GF-D8 (cell line): Measurements from ENCODE around the gene SQSTM1.

Experiments used
- DNase-seq: peaks from one replicate; lab custom pipeline; 2025; lab: John Stamatoyannopoulos, UW

The SQSTM1 gene

DNA sequence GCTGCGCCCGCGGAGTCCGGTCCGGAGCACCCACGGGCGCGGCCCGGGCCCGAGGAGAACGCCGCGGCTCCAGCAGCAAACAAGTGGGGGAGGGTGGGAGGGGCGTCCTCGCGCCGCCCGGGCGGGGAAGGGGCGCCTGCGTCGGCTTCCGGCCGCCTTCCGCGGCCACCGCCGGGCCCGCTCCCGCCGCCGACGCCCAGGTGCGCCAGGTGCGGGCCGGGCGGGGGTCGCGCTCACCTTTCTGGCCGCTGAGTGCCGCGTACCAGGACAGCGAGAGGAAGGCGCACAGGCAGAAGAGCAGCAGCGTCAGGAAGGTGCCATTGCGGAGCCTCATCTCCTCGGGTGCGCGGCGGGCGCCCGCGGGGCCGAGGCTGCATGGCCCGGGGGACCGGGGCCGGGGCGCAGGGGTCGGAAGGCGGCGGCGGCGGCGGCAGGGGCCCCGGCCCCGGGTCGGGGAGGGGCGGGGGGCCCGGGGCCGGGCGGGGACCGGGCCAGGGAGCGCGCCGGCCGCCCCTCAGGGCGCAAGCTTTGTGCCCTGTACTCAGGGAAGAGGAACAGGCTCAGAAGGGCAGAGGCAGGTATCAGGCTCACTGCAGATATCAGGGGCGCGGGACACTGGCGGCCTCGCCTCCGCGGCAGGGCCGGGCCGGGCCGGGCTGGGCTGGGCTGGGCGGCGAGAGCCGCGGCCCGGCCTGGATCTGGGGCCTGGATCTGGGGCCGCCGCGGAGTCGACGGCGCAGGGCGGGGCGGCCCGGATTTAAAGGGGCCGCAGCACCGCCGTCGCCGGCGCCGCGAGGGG, 14.3 kb upstream of the SQSTM1 start, which contains the start of gene MGAT4B:
Gene MGAT4B (minus strand): TSS at position 617 of the 799 bp plus-strand sequence. CDS start 283 bp downstream, at position 334.
- peak; percentile 13 for DNase-seq

DNA sequence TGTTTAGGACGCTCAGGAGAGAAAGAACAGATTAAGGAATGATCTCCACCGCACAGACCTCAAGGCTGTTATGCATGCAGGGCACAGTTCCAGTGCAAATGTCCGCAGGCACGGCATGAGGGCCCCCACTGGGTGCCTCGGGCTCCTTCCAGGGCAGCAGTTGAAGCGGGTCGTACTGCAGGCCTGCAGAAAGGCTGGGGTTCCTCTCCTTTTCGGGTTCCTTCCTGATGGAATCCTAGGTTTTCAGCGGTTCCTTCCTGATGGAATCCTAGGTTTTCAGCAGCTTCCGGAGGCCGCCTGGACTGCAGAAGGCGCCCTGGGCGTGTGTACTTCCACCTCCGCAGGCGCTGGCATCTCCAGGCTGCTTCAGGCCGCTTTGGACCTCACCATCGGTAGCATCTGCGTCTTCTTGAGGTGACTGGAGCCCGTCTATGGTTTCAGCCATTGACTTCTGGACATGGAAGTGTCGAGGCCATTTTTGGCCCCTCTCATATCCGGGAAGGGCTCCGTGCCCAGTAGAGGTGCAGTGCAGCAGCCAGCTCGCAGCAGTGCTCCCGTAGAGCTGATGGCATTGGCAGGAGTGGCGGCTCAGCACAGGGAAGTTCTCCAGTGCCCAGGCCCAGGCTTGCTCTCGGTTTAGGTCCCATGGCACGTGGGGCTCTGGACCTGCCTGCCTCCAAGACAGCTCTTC, 8.4 kb upstream of the SQSTM1 start:
- no peak for DNase-seq

DNA sequence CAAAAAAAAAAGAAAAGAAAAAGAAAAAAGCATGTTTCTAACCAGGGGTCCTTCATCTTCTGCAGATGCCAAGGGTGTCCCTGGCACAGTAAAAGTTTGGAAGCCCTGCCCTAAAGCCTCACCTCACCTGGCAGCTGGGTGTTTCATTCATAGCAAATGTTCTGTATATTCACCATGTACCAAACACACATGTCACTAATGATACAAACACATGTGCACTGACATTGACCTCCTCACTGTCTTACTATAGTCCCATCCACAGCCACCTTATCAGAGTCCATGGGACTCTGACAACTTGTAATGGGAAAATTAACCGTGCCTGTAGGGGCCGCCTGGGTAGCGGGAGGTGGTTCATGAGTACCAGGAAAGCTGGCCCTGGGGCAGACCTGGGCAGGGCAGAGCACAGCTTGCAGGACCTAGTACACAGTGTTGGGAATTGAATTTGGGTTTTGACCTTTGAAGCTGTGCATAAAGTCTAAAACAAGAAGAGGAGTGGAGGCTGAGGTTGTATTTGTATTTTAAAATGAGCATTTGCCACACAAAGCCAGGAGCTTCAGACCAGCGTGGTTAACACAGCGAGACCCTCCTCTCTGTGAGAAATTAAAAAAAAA, 7.6 kb upstream of the SQSTM1 start:
- DNase-seq, result no peak

DNA sequence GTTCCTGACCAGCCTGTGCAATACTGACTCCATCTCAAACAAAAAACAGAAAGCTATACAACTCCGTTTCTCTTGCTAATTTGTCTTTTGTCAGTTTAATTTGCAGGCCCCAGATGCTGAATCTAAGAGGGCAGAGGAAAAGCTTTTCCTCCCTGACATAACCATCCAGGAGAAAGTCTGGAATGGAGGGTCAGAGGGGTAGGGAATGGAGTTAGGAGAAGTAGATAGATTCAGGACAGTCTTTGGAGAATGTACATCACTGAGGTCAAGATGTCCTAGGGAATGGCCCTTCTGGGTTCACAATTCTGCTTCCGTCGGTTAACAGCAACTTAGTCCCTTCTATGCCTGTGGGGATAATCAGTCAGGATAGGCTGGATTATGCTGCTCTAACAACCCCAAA, 6.6 kb upstream of the SQSTM1 start:
- DNase-seq, result no peak

DNA sequence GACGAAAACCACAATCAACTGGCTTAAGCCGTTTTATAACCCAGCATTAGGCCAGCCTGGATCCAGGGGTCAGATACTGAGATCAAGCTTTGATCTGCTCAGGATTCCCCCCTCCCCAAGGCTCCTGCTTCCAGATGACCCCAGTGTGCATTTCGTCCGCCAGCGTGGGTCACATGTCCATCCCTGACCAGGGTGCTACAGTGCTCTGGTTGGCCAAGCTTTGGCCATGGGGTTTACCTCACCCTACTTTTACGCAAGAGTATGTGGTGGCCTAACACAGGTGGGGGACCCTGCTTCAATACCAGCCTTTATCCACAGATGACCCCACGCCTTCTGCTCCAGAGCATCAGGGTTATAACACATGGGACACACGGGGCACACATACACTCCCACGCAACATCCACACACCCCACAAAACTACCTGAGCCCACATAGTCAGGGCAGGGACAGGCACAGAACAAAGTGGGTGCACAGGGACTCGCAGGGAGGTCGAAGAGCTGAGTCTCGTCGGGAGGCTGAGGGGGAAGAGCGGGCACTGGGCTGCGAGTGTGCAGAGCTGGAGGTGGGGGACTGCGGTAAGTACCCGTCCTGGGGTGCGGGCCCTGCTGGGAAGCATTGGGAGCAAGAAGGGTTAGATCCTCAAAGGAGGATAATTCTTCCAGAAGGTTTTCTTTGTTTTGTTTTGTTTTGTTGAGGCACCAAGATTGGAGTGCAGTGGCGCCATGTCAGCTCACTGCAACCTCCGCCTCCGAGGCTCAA, 5.0 kb upstream of the SQSTM1 start:
- DNase-seq, result no peak

DNA sequence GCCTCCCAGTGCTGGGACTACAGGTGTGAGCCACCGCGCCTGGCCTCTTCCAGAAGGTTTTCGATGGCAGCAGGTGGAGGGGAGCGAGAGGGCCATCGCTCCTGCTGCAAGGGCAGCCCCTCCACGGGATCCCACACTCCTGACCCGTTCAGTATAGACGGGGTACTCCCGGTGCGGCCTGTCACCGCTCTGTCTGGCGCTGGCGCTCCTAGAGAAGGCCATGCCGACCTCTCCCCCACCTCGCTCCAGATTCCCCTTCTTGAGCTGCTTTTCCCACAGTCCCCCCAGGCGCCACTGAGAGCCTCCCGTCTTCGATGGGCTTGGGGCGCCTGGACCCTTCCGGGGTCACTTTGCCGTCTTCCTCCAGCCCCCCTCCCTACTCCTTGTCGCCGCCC, 4.3 kb upstream of the SQSTM1 start:
- DNase-seq, result no peak

DNA sequence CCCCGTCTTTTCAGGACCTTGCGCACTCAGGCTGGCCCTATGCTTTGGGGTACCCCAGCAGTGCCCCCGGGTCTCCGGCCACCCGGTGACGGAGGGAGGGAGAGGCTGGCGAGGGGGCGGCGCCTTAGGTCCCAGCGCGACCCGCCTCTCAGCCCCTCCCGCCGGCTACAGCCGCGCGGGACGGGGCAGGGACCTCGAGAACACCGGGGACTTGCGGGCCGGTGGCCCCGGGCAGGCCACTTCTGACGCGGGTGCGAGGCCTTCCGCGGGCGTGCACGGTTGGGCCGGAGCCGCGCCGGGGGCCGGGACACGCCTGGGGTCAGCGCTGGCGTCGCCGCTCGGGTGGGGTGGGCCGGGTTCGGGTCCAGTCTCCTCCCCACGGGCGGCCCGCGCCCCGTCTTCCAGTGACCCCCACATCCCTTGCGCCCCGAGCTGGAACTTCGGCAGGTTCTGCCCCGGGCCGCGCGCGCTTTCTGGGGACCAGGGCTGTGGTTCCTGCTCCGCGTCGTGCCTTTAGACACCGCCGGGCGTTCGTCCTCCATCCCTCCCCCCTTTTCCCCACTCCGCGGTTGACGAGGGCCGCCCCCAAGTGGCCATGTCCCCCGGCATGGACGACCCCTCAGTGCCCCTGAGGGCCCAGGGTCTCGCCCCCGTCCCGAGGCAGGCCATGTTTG, 3.8 kb upstream of the SQSTM1 start:
- no peak for DNase-seq

DNA sequence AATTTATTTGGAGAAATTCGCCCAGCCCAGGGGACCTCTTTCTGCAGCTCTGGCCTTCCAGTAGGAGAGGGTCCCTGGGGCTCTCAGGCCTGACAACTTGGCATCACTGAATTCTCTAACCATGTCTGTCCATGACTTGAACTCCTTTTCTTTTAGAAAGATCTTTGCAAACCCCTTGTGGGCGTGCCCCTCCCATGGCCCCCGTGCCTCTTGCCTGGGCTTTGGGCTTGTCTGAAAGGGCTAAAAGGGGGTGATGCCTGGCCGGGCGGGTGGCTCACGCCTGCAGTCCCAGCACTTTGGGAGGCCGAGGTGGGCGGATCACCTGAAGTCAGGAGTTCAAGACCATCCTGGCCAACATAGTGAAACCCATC, 3.2 kb upstream of the SQSTM1 start:
- DNase-seq, result no peak

DNA sequence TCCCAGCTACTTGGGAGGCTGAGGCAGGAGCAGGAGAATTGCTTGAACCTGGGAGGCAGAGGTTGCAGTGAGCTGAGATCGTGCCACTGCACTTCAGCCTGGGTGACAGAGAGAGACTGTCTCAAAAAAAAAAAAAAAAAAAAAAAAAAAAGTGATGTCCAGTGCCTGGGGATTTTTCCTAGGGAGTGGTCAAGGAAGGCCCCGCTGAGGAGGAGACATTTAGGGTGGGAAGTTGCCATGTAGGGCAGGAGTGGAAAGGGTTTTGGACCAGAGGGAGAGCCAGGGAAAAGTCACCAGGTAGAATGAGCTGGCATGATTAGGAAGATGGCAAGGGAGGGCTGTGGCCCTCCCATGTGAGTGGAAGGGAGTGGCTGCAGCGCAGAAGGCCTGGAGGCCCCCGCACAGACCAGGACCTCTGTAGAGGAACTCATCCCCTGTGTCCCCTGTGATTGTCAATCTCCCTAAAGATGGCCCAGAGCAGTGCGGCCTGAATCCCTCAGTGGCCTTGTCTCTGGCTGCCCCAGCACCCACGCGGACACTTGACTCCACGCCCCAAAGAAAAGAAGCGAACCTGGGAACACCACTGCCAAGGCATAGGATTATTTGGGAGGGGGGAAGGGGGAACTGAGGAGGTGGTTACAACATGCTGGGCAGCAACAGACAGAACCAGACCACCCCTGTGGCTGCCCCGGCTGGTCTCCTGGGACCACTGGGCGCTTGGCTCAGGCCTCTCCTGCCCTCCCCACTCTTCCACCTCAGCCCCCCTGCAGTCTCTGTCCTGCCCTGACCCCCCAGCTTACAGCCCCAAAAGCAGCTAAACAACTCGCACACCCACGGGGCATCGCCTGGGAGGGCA, 2.6 kb upstream of the SQSTM1 start:
- no peak for DNase-seq

DNA sequence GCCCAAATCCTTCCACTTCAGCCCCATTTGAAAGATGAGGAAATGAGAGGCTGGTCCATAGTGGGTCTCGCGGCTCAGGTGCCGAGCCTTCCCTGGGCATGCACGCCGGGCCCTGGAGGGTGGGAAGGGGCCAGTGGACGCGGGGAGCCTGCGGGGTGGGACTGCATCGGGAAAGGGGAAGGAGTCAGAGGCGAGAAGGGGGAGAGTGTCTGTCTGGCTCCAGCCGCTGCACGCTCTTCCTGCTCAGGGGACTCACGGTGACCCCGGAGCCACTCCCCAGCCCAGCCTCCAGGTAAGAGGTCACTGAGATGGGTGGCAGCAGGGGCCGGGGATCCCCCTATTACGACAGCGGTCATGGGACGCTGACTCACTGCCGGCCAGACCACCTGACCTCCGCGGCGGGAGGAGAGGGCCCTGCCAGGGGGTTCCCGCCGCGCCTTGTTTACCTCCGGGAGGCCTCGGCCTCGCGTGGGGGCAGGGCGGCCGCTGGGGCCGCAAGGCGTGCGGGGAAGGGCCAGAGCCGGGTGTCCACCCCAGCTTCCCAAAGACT, 1.9 kb upstream of the SQSTM1 start:
- DNase-seq, result peak; percentile 80

DNA sequence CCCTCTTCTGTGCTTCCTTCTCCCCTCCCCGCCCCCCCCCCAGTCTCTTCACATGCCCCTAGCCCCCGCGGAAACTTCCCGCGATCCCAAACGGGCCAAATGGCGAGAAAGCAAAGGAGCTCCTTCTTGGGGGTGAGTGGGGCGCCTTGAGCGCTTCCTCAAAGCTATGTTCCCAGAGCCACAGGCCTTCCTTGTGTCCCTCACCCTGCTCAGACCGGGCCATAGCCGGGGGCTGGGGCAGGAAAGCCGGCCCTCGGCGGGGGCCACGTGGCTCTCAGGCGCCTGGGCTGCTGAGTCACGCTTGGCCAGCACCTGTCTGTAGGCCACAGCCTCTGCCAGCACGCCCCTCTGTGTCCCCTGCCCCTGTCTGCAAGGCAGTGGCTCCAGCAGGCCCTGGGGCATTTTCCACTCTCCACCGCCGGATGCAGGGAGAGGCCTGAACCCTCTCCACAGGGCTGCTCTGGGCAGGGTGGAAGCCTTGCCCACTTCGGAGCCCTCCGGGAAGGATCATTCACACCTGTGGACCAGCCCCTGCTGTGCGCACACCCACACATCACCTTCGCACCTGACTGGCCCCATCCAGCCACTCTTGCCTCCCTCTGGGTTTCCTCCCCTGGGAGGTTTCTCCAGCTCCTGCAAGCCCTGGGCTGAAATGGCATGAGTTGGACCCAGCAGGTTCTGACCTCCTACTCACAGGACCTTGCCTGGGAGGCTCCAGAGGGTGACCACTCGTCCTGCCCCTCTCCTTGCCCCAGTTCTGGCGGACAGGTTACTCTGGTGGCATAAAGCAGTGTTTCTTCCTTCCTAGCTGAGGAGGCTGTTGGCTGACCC, 1.2 kb upstream of the SQSTM1 start:
- peak; percentile 53 for DNase-seq

DNA sequence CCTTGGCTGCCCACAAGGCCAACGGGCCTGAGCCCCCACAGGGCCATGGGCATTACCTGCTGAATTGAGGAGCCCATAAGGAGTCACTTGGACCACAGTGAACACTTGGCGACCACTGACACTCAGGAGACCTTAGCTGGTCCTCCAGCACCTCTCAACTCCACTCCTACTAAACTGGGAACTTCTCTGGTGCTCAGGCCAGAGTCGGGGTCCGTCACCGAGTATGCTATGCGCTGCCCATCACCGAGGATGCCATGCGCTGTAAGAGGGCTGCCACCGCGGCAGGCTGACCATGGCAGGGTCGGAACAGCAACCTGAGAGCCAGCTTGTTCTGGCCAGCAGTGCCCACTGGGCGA, 600 bp upstream of the SQSTM1 start:
- no peak for DNase-seq

DNA sequence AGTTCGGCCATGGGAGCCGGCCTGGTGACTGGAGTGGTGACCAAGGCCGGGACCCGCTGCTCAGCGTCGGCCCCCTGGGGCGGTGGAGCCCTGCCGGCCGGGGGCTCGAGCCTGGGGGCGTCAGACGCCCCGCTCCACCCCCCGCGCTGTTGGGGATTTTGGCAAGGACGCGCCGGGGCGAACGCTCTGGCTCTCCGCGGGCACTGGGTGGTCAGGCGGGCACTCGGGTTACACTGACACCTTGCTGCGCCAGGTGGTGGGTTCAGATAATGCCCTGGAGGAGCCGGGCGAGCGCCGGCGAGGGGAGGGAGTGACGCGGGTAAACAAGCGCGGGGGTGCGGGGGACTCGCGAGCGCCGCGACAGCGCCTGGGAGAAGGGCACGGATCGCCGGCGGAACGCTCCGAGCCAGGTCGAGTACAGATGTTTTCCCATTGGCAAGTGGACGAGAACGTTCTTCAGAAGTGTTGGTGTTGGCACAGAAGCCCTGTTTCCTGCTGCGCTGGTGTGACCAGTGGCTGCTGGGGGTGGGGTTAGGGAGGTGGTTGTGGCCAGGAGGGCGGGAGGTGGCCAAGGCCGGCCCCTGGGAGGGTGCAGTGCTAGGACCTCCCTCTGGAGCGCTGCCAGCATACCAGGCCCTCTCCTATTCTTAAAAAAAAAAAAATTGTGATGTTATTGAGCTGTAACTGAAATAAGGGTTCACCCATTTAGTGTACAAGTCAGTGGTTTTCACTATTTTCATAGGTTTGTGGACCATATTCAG, 773 bp downstream of the SQSTM1 start:
- DNase-seq, result peak; percentile 69

DNA sequence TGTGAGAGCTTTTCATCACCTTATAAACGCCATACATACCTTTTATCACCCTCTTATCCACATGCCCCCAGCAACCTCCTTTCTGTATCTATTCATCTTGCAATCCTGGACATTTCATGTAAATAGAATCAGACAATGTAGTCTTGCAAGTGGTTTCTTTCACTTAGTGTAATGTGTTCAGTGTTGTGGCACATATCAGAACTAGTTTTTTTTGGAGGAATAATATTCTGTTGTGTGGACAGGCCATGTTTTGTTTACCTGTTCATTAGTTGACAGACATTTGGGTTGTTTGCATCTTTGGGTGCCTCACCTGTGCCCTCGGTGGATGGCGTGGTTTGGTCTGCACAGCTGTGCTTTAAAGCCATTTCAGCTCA, 1.3 kb downstream of the SQSTM1 start:
- DNase-seq, result no peak

DNA sequence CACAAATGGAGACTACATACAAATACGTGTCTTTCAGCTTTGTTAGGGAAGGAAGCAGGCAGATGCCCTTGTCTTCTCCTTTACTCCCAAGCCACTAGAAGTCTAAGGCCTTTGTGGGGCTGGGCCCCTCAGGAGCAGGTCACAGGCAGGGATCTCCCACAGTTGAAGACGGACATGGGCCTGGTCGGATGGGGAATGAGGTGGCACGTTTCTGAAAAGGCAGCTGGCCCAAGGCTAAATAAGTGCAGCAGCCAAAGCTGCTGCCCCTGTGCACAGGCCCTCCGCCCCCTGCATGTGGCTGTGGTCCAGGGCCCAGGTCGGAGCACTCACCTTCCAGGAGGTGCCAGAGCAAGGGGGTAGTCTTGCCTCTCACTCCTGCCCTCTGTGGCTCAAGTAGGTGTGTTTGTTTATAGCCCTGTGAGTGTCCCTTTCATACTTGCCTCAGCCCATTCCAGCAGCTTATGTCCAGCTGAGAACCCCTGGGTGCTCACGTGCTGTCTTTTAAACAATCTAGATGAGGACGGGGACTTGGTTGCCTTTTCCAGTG, 1.8 kb downstream of the SQSTM1 start:
- DNase-seq, result no peak

DNA sequence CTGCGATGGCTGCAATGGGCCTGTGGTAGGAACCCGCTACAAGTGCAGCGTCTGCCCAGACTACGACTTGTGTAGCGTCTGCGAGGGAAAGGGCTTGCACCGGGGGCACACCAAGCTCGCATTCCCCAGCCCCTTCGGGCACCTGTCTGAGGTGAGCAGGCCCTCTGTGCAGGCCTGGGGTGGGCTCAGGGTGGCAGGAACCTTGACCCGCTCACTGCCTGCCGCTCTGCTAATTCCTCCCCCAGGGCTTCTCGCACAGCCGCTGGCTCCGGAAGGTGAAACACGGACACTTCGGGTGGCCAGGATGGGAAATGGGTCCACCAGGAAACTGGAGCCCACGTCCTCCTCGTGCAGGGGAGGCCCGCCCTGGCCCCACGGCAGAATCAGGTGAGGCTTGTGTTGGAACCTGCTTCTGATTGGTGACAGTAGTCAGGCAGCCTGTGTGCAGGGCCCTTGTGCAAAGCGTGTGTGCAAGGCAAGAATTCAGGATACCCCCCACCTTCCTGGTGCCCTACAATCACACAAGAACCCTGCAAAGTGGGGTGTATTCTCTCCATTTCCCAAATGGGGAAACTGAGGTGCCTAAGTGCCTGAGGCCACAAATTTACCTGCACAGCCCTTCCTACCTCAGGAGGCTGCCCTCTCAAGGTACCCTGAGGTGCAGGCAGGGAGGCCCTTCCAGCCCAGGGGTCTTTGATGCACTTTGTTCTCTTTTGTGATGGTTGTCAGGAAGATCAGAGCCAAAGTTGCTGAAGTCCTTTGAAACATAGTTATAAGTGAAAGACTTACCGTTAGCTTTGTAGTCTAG, 3.4 kb downstream of the SQSTM1 start:
- DNase-seq, result no peak

DNA sequence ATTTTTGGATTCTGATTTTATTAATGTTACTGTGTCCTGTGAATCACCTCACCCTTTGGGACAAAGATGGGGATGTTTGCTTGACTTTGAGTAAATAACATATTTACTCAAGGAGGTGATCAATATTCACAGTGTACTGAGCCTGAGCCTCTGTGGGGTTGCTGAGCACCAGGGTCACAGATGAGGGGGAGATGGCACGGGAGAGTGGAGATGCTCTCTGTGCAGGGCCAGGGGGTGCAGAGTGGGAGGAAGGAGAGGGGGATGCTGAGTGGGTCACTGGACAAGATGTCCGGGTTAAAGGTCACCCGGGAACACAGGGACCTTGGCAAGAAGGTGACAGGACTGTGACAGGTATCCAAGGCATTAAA, 4.0 kb downstream of the SQSTM1 start:
- DNase-seq, result no peak

DNA sequence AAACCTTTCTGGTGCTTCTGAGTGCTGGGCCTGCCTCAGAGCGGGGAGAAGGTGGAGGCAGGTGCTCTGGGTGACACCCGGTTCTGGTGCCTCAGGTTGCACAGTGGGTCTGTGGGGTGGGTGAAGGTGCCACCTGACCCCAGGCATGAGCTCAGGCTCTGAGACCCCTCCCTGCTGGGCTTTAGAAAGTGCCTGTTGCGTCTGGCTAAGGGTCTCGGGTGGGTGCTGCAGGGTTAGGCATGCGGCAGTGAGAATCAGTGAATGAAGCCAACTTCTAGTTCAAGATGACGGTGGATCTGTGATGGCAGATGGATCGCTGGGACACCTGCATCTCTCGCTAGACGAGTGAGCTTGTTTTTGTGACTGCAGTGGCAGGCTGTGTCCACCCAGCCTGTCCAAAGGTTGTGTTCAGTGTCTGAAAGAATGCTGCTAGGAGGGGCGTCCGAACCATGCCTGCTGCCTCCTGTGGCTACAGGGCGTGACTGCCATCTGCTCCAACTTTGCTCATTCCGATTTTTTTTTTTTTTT, 5.0 kb downstream of the SQSTM1 start:
- no peak for DNase-seq
